Measurements from ENCODE around the gene CDC42EP5.

- TF ChIP-seq SRF (IDR thresholded peaks at IDR 0.05; ENCODE audit: low read depth in 2 of 2, low read length in 2 of 2) = no peak
- no peak for TF ChIP-seq BCL11A (IDR thresholded peaks at IDR 0.05; ENCODE audit: low read depth, low read length)
- no peak for TF ChIP-seq ZNF274 (IDR thresholded peaks at IDR 0.05; ENCODE audit: insufficient read depth, insufficient read length)
- no peak for TF ChIP-seq EED (IDR thresholded peaks at IDR 0.05; ENCODE audit: low read depth)
- no peak for TF ChIP-seq CTCF (IDR thresholded peaks at IDR 0.05 in 2 of 3, conservative IDR thresholded peaks at IDR 0.05 in 1 of 3; ENCODE audit: control insufficient read depth in 2 of 3, extremely low read depth in 1 of 3, insufficient read depth in 1 of 3, low read depth in 3 of 3, low read length in 3 of 3)
- TF ChIP-seq ATF3 (IDR thresholded peaks at IDR 0.05; ENCODE audit: borderline replicate concordance, extremely low read depth, low read depth, low read length) = no peak
- no peak for TF ChIP-seq NR2F1 (conservative IDR thresholded peaks at IDR 0.05)
- TF ChIP-seq SIX5 (IDR thresholded peaks at IDR 0.05; ENCODE audit: low read depth, low read length, severe bottlenecking) = no peak
Measured at GRCh38 chr19:54427586-54427985, 45.5 kb downstream of the CDC42EP5 start.

All from GM12878 (cell line).